IMR-90 (cell line): Measurements from ENCODE around the gene SORL1. TPM values are rescaled to one million over a fixed set of nuclear protein-coding genes. Genes with fewer than 3 reads are reported as not detected.

Experiments
- ATAC-seq: fragments of 200-7000 bp; cut with Tn5 transposase; 2 replicates; pipeline ENCODE4 v1.9.1; 2020; ENCODE audit warnings: low read depth, mild to moderate bottlenecking, moderate library complexity
- BruUV-seq: library from RNA; stranded (reverse); fragments of 400-500 nt; replicated peaks from 2 replicates; lab custom pipeline; 2021; lab: Mats Ljungman, UMichigan
- CTCF ChIA-PET: fragments of 300-600 bp; formaldehyde crosslinking; extraction: SDS; loops from one replicate; lab custom pipeline; 2021; ENCODE audit warnings: antibody characterized with exemption; lab: Yijun Ruan, JAX
- POLR2A ChIA-PET: fragments of 300-600 bp; sonication (Branson Sonifier 250); formaldehyde crosslinking; loops from one replicate; lab custom pipeline; 2022; ENCODE audit warnings: antibody characterized with exemption; ENCODE audit not compliant: unreplicated experiment; lab: Charles Lee
- DNase-seq: peaks from one replicate; pipeline ENCODE4 v3.0.0; 2013
- H2AFZ ChIP-seq: replicated peaks from 2 replicates; pipeline ENCODE3; 2013; ENCODE audit warnings: low read length, mild to moderate bottlenecking; ENCODE audit not compliant: poor library complexity
- H2AK5ac ChIP-seq: 2 replicates; pipeline ENCODE4 v1.6.1; 2013; ENCODE audit warnings: low read depth, low read length, inconsistent platforms
- H2AK9ac ChIP-seq: replicated peaks from 2 replicates; pipeline ENCODE3; 2013; ENCODE audit warnings: mild to moderate bottlenecking, low read depth, low read length, moderate library complexity; ENCODE audit not compliant: poor library complexity
- H2BK120ac ChIP-seq: 2 replicates; pipeline ENCODE4 v1.6.1; 2013; ENCODE audit warnings: low read depth, low read length, inconsistent platforms
- H2BK15ac ChIP-seq: 3 replicates; pipeline ENCODE4 v1.6.1; 2013; ENCODE audit warnings: low read depth, low read length, inconsistent platforms
- H2BK20ac ChIP-seq: 2 replicates; pipeline ENCODE4 v1.6.1; 2013; ENCODE audit warnings: low read depth, mild to moderate bottlenecking, inconsistent platforms, low read length, moderate library complexity
- H2BK5ac ChIP-seq: 2 replicates; pipeline ENCODE4 v1.6.1; 2013; ENCODE audit warnings: mild to moderate bottlenecking, low read depth, low read length, inconsistent platforms; ENCODE audit not compliant: poor library complexity, severe bottlenecking
- H3K14ac ChIP-seq: replicated peaks from 2 replicates; pipeline ENCODE4 v1.6.1; 2013; ENCODE audit warnings: low read depth, low read length, inconsistent platforms
- H3K18ac ChIP-seq: 2 replicates; pipeline ENCODE4 v1.6.1; 2013; ENCODE audit warnings: low read depth, low read length, control low read depth
- H3K23ac ChIP-seq: 2 replicates; pipeline ENCODE4 v1.6.1; 2013; ENCODE audit warnings: low read depth, low read length, inconsistent platforms
- H3K27ac ChIP-seq: 2 replicates; pipeline ENCODE4 v1.5.1; 2013; ENCODE audit warnings: mild to moderate bottlenecking, control low read depth, low read length; ENCODE audit not compliant: insufficient read depth
- H3K27me3 ChIP-seq: 2 replicates; pipeline ENCODE4 v1.6.1; 2013; ENCODE audit warnings: low read length; ENCODE audit not compliant: control insufficient read depth, insufficient read depth
- H3K36me3 ChIP-seq: 2 replicates; pipeline ENCODE4 v1.6.1; 2013; ENCODE audit warnings: low read length, mixed read lengths; ENCODE audit not compliant: control insufficient read depth, insufficient read depth
- H3K4ac ChIP-seq: 2 replicates; pipeline ENCODE4 v1.6.1; 2013; ENCODE audit warnings: low read depth, low read length, inconsistent platforms
- H3K4me1 ChIP-seq: 2 replicates; pipeline ENCODE4 v1.6.1; 2013; ENCODE audit warnings: low read length, mixed read lengths; ENCODE audit not compliant: control insufficient read depth, insufficient read depth
- H3K4me2 ChIP-seq: 2 replicates; pipeline ENCODE4 v1.6.1; 2013; ENCODE audit warnings: low read depth, mild to moderate bottlenecking, control low read depth, low read length, moderate library complexity
- H3K4me3 ChIP-seq: 2 replicates; pipeline ENCODE4 v1.5.1; 2013; ENCODE audit warnings: low read depth, mild to moderate bottlenecking, control low read depth, low read length, moderate library complexity; ENCODE audit not compliant: insufficient read depth
- H3K56ac ChIP-seq: 2 replicates; pipeline ENCODE4 v1.6.1; 2013; ENCODE audit warnings: low read length, inconsistent platforms; ENCODE audit not compliant: insufficient read depth; ENCODE audit errors: extremely low read depth
- H3K79me1 ChIP-seq, 2 experiments: 2 replicates each; pipeline ENCODE4 v1.6.1; 2013; ENCODE audit warnings: low read length in 2 of 2, inconsistent platforms in 1 of 2, low read depth in 1 of 2
- H3K9ac ChIP-seq: 2 replicates; pipeline ENCODE4 v1.6.1; 2013; ENCODE audit warnings: low read depth, low read length, control low read depth
- H3K9me1 ChIP-seq: 2 replicates; pipeline ENCODE4 v1.6.1; 2013; ENCODE audit warnings: low read length, inconsistent platforms; ENCODE audit not compliant: insufficient read depth
- H3K9me3 ChIP-seq: 2 replicates; pipeline ENCODE4 v1.6.1; 2013; ENCODE audit warnings: low read length; ENCODE audit not compliant: control insufficient read depth, insufficient read depth
- H4K20me1 ChIP-seq: 2 replicates; pipeline ENCODE4 v1.6.1; 2013; ENCODE audit warnings: low read length, inconsistent platforms; ENCODE audit not compliant: insufficient read depth
- H4K5ac ChIP-seq: 2 replicates; pipeline ENCODE4 v1.6.1; 2013; ENCODE audit warnings: mild to moderate bottlenecking, low read depth, low read length, control low read depth
- H4K8ac ChIP-seq, 2 experiments: 2 replicates each; pipeline ENCODE4 v1.6.1; 2013; ENCODE audit warnings: low read depth in 2 of 2, low read length in 2 of 2, control low read depth in 1 of 2, inconsistent platforms in 1 of 2
- H4K91ac ChIP-seq: 2 replicates; pipeline ENCODE4 v1.6.1; 2013; ENCODE audit warnings: low read depth, low read length, inconsistent platforms; ENCODE audit not compliant: insufficient read depth
- CEBPB ChIP-seq: IDR thresholded peaks from 2 replicates; pipeline ENCODE4 v1.6.1; 2012; ENCODE audit warnings: low read depth, low read length, improper control_type of control experiment
- SMC3 ChIP-seq: fragments of 150-350 bp; IDR thresholded peaks from 2 replicates; pipeline ENCODE4 v1.6.1; 2016; ENCODE audit warnings: low read depth, mild to moderate bottlenecking, antibody characterized with exemption, low read length, moderate library complexity
- WGBS, 2 experiments: methylation state at CpG; one replicate each; pipeline versions ENCODE4 v1.1.5 to v1.1.7; 2013; ENCODE audit warnings: missing lambda C conversion rate in 2 of 2; ENCODE audit not compliant: insufficient read length in 1 of 2; ENCODE audit errors: extremely low coverage in 2 of 2; 5-methylcytosine and 5-hydroxymethylcytosine counted together
- dilution Hi-C: fragments of 300-500 bp; cut with HindIII; formaldehyde crosslinking; loops from one replicate; pipeline ENCODE4 v1.14.3; 2018; ENCODE audit warnings: low sequenced_read_pairs; ENCODE audit not compliant: unreplicated experiment
- in situ Hi-C: fragments of 300-500 bp; cut with MboI; formaldehyde crosslinking; loops from 3 replicates; pipeline ENCODE4 v1.14.3; 2019; ENCODE audit warnings: low sequenced_read_pairs, inconsistent platforms, mixed read lengths
- intact Hi-C: fragments of 100-400 bp; cut with micrococcal nuclease; formaldehyde crosslinking; loops from 2 replicates; pipeline ENCODE4 v1.10.0; 2022
- polyA plus RNA-seq, 3 experiments: library from polyadenylated mRNA; depleted of rRNA; stranded (reverse); fragments of >200 nt; gene quantifications; 2 replicates each; pipeline ENCODE4 v1.2.3, GENCODE V29; 2012; ENCODE audit warnings: low replicate concordance in 1 of 3
- total RNA-seq: library from RNA; depleted of rRNA; stranded (reverse); fragments of >200 nt; gene quantifications from 2 replicates; pipeline ENCODE4 v1.2.3, GENCODE V29; 2012
- TF ChIP-seq, protein P1 (sequence below): conservative IDR thresholded peaks from 2 replicates; pipeline ENCODE4 v1.5.1; 2012; ENCODE audit warnings: mild to moderate bottlenecking, low read depth, low read length, improper control_type of control experiment
- TF ChIP-seq, protein P2 (sequence below): fragments of 150-350 bp; IDR thresholded peaks from 2 replicates; pipeline ENCODE4 v1.6.1; 2017; ENCODE audit warnings: mild to moderate bottlenecking, antibody characterized with exemption, low read length, low read depth
- TF ChIP-seq, protein P3 (sequence below): fragments of 150-350 bp; IDR thresholded peaks from 2 replicates; pipeline ENCODE4 v1.6.1; 2016; ENCODE audit warnings: low read depth, mild to moderate bottlenecking, low read length, moderate library complexity, borderline replicate concordance

Gene SORL1
- total and polyA plus RNA-seq, 2 of the 4 experiments (the other 2 are of a cell fraction) = 1.0 to 2.0 TPM

DNA sequence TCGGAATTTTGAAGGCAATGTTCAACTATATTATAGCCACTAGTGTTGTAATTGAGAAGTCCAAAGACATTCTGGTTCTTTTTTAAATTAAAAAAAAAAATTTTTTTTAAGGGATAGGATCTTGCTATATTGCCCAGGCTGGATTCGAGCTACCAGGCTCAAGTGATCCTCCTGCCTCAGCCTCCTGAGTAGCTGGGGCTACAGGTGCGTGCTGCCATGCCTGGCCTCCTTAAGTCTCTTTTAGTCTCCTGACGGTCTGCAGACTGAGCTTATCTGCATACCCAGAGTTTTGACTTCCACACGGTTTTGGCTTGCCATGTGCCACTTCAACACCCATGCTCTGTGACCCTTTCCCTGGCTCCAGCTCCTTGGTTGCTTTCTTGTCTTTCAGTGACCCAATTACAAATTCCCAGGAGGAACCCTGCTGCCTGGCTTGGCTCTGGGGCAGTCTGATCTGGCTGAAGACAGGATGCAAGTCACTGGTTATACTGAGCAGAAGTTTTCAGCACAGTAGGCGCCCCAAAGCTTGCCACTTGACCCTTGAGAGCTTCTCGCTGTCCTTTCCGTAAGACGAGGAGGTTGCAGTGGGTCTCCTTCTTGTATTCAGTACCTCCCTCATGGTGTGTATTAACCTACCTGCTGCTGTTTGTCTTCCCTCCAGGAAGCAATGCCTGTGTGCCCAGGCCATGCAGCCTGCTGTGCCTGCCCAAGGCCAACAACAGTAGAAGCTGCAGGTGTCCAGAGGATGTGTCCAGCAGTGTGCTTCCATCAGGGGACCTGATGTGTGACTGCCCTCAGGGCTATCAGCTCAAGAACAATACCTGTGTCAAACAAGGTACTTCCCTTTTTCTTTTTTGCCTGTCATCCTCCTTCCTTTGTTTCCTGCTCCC lies 114.4 kb downstream of the SORL1 start (continued):
- no peak for TF ChIP-seq SMC3

DNA sequence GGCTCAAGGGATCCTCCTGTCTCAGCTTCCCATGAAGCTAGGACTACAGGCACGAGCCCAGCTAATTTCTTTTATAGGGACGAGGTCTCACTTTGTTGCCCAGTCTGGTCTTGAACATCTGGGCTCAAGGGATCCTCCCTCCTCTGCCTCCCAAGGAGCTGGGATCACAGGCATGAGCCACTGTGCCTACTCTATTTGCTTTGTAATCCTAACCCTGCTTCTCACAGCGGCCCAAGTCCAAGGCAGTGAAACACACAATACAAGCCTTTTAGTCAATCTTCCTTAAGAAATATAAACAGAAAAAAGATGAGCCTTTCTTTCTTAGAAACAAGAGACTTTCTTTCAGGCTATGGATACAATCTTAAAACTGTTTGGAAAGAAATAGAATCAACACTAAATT lies 115.9 kb downstream of the SORL1 start:
- H2BK15ac ChIP-seq = no peak overlapping the region

More for the DNA sequence above, 115.9 kb downstream of the SORL1 start:
- no peak overlapping the region for H3K27ac ChIP-seq
- H2BK5ac ChIP-seq = no peak overlapping the region
- WGBS, 2 experiments = 42% methylated on average over 2 of the region's 3 CpGs; no CpG with 5 or more reads in 1 of the 2 experiments
- in situ Hi-C loops = no loop called here
- no peak overlapping the region for H3K4me2 ChIP-seq
- H3K79me1 ChIP-seq = no peaks in the 10 kb centered on the region
- no peak overlapping the region for H4K8ac ChIP-seq
- H3K18ac ChIP-seq = no peak overlapping the region
- CTCF ChIA-PET = no interaction called here
- TF ChIP-seq CEBPB (no peak), SMC3 (no peak)
- TF ChIP-seq, protein P1, sequence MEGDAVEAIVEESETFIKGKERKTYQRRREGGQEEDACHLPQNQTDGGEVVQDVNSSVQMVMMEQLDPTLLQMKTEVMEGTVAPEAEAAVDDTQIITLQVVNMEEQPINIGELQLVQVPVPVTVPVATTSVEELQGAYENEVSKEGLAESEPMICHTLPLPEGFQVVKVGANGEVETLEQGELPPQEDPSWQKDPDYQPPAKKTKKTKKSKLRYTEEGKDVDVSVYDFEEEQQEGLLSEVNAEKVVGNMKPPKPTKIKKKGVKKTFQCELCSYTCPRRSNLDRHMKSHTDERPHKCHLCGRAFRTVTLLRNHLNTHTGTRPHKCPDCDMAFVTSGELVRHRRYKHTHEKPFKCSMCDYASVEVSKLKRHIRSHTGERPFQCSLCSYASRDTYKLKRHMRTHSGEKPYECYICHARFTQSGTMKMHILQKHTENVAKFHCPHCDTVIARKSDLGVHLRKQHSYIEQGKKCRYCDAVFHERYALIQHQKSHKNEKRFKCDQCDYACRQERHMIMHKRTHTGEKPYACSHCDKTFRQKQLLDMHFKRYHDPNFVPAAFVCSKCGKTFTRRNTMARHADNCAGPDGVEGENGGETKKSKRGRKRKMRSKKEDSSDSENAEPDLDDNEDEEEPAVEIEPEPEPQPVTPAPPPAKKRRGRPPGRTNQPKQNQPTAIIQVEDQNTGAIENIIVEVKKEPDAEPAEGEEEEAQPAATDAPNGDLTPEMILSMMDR = no peak
- TF ChIP-seq, protein P2, sequence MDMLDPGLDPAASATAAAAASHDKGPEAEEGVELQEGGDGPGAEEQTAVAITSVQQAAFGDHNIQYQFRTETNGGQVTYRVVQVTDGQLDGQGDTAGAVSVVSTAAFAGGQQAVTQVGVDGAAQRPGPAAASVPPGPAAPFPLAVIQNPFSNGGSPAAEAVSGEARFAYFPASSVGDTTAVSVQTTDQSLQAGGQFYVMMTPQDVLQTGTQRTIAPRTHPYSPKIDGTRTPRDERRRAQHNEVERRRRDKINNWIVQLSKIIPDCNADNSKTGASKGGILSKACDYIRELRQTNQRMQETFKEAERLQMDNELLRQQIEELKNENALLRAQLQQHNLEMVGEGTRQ = no peak
- TF ChIP-seq, protein P3, sequence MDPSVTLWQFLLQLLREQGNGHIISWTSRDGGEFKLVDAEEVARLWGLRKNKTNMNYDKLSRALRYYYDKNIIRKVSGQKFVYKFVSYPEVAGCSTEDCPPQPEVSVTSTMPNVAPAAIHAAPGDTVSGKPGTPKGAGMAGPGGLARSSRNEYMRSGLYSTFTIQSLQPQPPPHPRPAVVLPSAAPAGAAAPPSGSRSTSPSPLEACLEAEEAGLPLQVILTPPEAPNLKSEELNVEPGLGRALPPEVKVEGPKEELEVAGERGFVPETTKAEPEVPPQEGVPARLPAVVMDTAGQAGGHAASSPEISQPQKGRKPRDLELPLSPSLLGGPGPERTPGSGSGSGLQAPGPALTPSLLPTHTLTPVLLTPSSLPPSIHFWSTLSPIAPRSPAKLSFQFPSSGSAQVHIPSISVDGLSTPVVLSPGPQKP = no peak
- peaks cover 3% of the 10 kb centered on the region; the same call in 1 of the 2 replicates for H3K4me1 ChIP-seq
- POLR2A ChIA-PET = no interaction called here
- ATAC-seq (0 out of 2 replicates have a peak, but pooled peaks have one; percentile 28), DNase-seq (no peak)
- H2BK120ac ChIP-seq = no peak overlapping the region
- no peak overlapping the region for H3K56ac ChIP-seq
- no peak overlapping the region for H2AK5ac ChIP-seq
- no peaks in the 10 kb centered on the region for H3K36me3 ChIP-seq
- H4K91ac ChIP-seq = no peak overlapping the region
- H3K9me1 ChIP-seq = no peaks in the 10 kb centered on the region
- H3K4ac ChIP-seq = no peak overlapping the region
- intact Hi-C loops = no loop called here
- no peak overlapping the region for H4K5ac ChIP-seq
- no peak overlapping the region for H3K14ac ChIP-seq
- H3K4me3 ChIP-seq = no peak overlapping the region
- dilution Hi-C loops = no loop called here
- H2AK9ac ChIP-seq = no peak overlapping the region
- H4K20me1 ChIP-seq = no peaks in the 10 kb centered on the region
- H3K9me3 ChIP-seq = no peaks in the 10 kb centered on the region
- H3K23ac ChIP-seq = no peak overlapping the region
- H3K9ac ChIP-seq = no peak overlapping the region
- H3K27me3 ChIP-seq = peaks cover 2% of the 10 kb centered on the region; the same call in 1 of the 2 replicates
- no TSS peak for BruUV-seq
- no peak overlapping the region for H2AFZ ChIP-seq
- no peak overlapping the region for H2BK20ac ChIP-seq
